ENCODE measurements around the gene KRTAP2-4.

GRCh38 chr17:41037853-41038350 lies 27.8 kb downstream of the KRTAP2-4 start:
- TF ChIP-seq, protein P1, sequence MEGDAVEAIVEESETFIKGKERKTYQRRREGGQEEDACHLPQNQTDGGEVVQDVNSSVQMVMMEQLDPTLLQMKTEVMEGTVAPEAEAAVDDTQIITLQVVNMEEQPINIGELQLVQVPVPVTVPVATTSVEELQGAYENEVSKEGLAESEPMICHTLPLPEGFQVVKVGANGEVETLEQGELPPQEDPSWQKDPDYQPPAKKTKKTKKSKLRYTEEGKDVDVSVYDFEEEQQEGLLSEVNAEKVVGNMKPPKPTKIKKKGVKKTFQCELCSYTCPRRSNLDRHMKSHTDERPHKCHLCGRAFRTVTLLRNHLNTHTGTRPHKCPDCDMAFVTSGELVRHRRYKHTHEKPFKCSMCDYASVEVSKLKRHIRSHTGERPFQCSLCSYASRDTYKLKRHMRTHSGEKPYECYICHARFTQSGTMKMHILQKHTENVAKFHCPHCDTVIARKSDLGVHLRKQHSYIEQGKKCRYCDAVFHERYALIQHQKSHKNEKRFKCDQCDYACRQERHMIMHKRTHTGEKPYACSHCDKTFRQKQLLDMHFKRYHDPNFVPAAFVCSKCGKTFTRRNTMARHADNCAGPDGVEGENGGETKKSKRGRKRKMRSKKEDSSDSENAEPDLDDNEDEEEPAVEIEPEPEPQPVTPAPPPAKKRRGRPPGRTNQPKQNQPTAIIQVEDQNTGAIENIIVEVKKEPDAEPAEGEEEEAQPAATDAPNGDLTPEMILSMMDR (IDR thresholded peaks at IDR 0.05; ENCODE audit: low read depth, low read length, poor library complexity, severe bottlenecking): no peak
- no peak for TF ChIP-seq EZH2phosphoT487 (IDR thresholded peaks at IDR 0.05; ENCODE audit: borderline replicate concordance, low read length)
